NCI-H82 treated with DMSO at 0.1 percent for 48 hours (cell line): ENCODE results near the gene TMC3.

Experiments used
- DNase-seq: peaks from one replicate; lab custom pipeline; 2025; ENCODE audit not compliant: unreplicated experiment; lab: John Stamatoyannopoulos, UW

TMC3 gene

DNA sequence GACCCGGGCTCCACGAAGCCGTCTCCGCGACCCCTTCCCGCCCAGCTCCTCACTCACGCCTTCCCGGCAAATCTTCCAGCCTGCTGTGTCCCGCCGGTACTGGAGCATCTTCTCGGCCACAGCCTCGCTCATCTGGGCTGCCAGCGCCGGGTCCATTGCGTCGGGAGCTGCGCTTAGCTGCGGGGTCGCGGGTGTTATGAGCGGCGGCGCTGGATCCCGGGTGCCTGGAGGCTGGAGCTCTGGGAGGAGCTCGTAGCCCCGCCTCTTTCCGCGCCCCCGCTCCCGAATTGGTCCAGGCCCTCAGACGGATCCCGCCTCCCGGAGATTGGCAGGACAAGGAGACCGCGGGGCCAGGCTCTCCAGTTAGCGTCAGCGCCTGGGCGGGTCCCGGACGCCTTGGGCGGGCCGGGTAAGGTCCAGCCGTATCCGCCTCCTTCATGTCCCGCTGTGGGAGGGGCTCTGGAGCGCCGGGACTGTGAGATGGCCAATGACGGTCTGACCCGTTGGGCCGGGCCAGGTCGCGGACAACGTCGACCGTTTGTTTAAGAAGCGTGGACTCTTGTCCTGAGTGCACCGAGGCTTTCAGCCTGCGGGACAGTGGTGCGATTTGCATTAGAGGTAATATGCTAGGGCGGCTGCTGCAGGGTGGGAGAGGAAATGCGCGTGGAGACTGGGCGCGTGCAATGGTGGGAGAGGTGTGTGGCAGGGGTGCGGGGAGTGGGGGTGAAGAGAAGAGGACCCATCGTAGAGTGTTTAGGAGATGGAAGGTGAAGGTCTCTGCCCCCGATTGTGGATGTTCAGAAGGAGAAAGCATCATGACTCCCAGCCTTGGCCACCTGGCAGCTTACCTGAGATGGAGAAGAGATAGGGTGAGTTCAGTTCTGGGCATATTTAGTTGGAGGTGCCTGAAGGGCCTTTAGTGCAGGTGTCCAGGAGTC is 49.8 kb downstream of the TMC3 start, which contains the start of gene STARD5:
STARD5 (minus strand) TSS at position 198 of the 938 bp plus-strand sequence; CDS start at position 156, 42 bp downstream.
- peak; percentile 62 for DNase-seq

GRCh38 chr15:81323559-81323943 is 50.5 kb downstream of the TMC3 start:
- no peak for DNase-seq

- DNase-seq = no peak
These were observed 51.2 kb downstream of the TMC3 start for GRCh38 chr15:81322676-81323253.

DNA sequence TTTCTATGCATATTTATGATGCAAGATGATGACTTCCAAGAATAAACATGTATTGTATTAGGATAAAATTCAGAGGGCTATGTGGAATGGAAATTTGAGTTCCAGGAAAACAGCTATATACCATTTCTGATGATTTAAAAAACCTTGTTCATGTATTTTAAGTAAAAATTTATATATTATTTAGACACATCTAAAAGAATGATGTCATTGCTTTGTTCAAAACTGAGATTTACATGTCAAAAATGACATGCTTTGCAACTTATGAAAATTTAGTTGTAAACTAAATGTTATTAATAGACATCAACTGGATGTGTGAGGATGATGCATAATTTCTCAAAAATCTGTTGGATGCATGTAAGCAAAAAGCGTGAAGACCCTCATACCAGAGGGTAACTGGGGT is 52.3 kb downstream of the TMC3 start:
- DNase-seq = no peak

GRCh38 chr15:81317642-81318017 is 56.4 kb downstream of the TMC3 start:
- no peak for DNase-seq

GRCh38 chr15:81316267-81316666 is 57.7 kb downstream of the TMC3 start:
- no peak for DNase-seq

GRCh38 chr15:81315452-81316175 is 58.4 kb downstream of the TMC3 start:
- DNase-seq = no peak

DNA sequence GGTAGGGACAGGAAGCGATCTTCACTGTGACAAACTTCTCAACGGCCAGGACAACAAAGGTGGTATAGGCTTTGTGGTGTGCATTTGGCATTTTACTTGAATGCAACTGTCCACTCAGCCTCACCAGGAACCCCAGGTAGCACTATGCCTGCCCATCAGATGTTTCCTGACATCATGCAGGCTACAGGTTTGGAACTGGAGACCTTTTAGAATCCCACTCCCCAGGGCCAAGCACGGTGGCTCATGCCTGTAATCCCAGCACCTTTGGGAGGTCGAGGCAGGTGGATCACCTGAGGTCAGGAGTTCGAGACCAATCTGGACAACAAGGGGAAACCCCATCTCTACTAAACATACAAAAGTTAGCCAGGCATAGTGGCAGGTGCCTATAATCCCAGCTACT is 59.6 kb downstream of the TMC3 start:
- DNase-seq = no peak

DNA sequence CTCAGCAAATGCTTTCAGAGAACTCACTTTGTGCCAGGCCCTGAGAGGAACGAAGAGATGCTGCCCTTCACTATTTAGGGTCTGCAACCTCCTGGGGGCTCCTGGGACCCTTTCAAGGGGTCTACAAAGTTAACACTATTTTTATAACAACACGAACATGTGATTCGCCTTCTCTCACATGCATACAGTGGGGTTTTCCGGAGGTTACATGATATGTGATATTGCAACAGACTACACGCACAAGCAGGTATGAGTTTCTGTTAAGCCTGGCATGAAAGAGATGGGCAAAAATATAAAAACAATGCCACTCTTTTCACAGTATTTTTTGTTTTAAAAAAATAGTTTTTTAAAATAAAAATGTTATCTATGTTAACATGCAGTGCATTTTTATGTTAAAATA is 60.3 kb downstream of the TMC3 start:
- no peak for DNase-seq

DNA sequence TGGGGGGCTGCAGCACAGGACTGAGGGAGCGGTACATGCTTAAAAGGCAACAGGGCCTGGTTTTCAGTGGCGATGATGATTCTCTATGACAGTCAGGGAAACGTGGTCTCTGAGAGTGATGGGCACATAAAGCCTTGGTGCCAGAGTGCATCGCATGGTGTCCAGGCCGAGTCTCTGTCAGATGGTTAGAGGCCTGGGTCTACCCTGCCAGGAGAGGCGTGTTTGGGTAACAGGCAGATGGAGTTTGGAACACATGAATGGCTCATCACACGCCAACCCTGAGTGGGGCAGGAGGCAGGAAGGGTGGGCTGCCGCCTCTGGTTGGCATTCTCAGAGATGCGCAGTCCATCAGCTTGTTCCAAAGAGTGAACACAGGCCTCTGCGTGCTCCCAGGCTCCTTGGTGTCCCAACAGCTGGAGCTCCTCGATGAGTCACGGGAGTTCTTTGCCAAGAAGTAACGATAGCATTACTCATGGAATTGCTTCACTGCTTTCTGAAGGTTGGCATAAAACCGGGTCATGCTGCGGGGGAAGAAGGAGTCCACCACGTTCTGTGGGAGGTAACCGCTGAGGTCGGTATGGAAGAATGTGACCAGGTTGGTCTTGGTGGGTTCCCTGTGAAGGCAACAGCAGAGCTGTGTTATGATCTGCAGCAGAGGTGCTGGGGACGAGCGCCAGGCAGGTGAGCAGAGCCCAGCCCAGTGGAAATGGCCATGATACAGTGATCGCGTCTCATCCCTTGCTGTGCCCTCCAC is 61.0 kb downstream of the TMC3 start:
- DNase-seq = no peak

DNA sequence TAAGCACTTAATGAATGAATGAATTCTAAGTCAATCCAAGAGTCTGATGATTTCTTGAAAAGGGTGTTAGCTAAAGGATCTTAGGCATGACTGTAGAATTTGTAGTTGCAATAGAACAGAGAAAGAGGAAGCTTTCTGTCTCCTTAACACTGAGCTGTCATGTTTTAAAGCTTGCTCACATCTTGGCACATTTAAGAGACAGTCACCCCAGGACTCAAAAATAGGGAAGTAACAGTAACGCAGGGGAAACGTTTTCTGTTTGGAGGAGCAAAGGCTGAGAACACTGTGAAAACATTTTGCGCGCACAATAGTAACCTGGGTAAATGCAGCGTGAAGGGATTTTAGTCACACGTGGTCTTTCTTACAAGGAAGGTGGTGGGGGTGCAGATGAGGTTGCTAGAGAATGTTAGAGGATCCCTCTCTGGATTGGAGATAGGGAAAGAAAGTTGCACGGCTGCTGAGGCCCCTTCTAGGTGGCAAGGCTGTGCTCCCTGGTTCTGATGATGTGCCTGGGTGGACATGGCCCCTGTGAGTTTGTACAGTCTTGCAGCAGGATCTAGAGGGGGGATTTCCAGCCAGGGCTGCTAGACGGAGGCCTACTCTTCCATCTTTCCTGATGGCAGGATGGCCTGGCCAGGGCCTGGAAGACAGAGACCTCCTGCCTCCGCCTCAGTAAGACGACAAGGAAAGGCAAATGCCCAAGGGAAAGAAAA is 62.1 kb downstream of the TMC3 start:
- DNase-seq = no peak

GRCh38 chr15:81310480-81310879 is 63.5 kb downstream of the TMC3 start:
- DNase-seq = no peak

DNA sequence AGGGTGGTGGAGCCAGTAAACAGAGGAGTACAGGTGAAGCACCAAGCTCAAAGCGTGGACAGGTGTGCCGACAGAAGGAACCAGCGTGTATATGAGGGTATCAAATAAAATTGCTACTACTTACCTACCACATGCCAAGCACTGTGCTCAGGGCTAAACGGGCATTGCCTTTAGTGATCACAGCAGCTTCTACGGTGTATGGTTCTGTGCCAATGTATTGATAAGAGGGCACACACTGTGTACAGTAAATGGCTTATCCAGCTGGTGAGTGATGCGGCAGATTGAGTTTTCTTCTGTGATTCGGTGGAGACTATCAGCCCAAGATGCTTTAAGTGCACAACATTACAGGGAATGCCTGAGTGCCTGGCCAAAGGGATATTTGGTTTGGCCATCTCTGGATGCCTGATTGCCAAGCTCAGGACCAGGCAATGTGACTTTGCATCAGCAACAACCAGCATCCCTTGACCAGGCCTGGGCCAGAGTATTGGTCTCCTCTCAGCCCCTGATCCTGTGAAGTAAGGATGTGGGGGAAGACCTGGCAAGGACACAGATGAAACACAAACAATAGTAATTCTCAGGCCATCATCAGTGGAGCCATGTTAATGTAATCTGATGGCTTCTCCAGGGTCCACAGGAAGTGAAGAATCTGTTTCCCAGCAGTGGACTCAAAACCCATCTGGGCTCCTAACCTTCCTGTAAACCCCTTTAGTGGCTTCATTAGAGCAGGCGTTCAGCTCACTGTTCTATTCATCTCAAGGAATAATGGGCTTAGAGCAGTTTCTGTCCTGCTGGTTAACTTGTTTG is 64.2 kb downstream of the TMC3 start:
- DNase-seq = no peak

DNA sequence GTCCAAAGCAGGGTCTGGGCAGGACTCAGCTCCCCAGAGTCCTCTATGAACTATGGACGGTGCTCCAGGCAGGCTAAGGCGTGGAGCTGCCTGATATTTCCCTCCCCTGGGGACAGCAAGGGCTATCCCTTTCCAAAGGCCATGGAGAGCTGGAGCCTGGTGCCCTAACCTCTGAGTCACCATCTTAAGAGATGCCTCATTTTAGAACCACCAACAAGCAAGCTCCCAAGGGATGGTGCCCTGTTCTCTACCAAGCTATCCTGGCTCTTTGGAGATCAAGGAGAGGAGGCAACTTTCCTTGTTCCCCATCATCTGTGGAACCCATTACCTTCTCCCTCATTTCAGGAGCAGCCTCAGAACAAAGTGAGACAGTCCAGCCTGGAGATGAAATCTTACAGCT is 65.8 kb downstream of the TMC3 start:
- DNase-seq = no peak

DNA sequence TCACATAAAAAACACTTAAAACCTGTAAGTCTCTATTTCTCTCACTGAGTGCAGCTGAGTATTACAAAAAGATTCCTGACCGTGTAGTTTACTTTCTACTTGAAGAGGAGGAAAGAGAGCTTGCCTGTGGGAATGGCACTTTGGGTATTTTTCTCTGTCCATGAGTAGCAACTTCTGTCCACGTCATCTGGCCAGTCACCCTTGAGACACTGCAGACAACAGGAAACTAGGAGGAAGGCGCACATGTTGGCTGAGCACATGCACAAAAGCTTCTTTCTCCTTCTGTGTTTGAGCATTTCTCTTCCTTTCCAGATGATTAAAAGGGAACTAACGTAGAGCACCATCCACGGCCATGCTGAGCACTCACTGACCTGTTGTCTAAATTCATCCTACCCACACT is 69.8 kb downstream of the TMC3 start:
- no peak for DNase-seq

GRCh38 chr15:81303244-81304225 is 70.5 kb downstream of the TMC3 start:
- no peak for DNase-seq

DNA sequence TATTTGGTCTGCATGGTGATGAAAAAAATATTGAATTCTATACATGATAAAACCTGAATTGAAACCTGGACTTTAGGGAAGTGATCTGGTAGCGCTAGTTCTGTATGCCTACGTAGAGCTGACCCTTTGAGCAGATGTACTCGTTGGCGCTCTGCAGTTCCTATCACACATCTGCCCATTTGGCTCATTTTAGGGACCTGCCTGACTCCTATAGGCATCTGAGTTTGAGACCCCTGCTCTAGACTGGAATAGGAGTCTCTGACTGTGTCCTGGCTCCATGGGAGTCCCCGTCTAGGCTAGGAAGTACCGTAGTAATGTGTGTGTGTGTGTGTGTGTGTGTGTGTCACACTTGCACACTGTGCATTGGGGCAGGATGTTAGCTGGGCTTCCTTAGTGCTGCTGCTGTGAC is 71.3 kb downstream of the TMC3 start:
- no peak for DNase-seq

DNA sequence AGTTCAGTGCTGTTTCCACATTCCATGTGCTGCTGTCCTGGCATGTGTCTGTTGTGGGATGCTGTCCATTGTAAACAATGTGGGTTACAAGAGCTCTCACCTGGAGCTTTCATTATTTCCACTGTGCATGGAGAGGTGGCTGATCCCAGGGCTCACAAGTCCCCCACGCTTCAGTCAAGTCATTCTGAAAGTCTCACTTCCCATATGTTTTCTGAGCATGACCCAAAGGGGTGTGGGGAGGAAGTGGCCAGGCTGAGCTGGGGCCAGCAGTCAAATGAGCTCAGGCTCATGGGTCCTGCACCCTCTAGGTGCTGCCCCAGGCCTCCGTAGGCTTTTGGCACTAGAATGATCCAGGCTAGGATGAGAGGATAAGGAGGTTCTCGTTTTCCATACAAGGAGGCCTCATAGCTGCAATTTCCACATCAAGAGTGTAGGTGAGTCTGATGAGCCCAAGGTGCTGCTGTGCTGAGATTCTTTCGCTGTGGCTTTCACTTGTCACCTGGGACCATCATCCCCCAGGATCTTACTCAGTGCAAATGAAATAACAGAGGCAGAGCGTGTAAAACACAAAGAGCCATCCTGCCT is 72.1 kb downstream of the TMC3 start:
- DNase-seq = no peak
